GM12891 (cell line): ENCODE data around the gene SPATA31D4.

Experiments
- POLR2A ChIP-seq: IDR thresholded peaks from 2 replicates; pipeline ENCODE4 v1.6.1; 2011; ENCODE audit warnings: low read depth, low read length, control low read depth
- POLR2AphosphoS5 ChIP-seq: IDR thresholded peaks from 2 replicates; pipeline ENCODE4 v1.6.1; 2011; ENCODE audit warnings: low read depth, low read length, control low read depth
- SPI1 ChIP-seq: IDR thresholded peaks from 2 replicates; pipeline ENCODE4 v1.6.1; 2011; ENCODE audit warnings: low read depth, low read length, control low read depth
- TAF1 ChIP-seq: IDR thresholded peaks from 2 replicates; pipeline ENCODE4 v1.6.1; 2011; ENCODE audit warnings: low read depth, low read length, control low read depth

DNA sequence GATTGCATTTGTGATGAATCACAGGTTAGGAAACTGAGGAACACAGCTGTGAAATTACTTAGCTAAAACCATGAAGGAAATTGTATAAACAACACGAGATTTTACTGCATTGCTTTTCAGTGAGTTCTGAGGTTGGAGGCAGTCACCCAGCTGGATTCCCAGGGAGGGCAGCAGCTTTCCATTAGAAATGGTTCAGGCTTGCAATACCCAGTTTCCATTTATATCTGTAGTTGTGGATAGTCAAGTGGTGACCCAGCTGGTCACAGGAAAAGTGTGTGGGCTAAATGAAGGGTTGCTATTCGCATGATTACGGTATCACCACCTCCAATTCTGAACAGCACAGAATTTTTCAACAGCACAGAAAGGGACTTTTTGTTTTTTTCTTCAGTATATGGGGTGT, 34.3 kb upstream of the SPATA31D4 start:
- TF ChIP-seq TAF1: no peak
- TF ChIP-seq POLR2A: no peak
- TF ChIP-seq POLR2AphosphoS5: no peak
- TF ChIP-seq SPI1: no peak
